GM12892 (cell line): ENCODE results near the gene HID1.

Experiments
- POLR2A ChIP-seq: IDR thresholded peaks from 2 replicates; pipeline ENCODE4 v1.6.1; 2011; ENCODE audit warnings: low read depth, low read length, control low read depth
- POLR2AphosphoS5 ChIP-seq: IDR thresholded peaks from 2 replicates; pipeline ENCODE4 v1.6.1; 2011; ENCODE audit warnings: low read depth, low read length, control low read depth
- TAF1 ChIP-seq: IDR thresholded peaks from 2 replicates; pipeline ENCODE4 v1.6.1; 2011; ENCODE audit warnings: low read depth, mild to moderate bottlenecking, control low read depth, low read length, borderline replicate concordance

DNA sequence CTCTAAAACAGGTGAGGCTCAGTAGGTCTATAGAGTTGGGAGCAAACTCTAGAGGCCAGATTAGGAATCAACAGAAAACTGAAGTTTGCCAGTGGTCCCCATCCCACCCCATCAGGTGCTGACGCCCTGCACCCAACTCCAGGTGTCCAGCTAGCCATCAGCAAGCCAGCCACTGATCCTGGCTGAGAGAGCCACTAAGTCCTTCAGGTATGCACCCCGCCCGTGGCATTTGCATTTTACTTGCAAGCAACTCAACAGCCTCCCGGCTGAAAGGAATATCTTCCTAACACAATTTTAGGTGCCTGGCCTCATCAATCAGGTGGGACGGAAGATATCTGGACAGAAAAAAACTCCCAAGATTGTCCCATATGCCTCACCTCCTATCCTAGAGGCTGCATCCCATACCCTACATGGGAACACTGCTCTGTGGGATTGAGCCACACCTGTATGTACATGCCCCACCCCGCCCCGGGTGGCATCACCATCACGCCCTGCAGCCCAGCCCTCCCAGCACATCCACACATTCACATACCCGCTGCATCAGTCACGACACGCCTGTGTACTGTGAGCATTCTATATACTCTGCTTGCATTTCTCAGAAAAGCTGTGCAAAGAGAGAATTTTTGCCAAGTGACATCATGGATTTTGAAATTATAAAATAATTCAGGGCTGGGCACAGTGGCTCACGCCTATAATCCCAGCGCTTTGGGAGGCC is 28.6 kb downstream of the HID1 start:
- TF ChIP-seq POLR2AphosphoS5 (no peak), POLR2A (no peak), TAF1 (no peak)
